HEK293T (cell line): ENCODE data around the gene HCN2.

ENCODE experiments used
- ARNT ChIP-seq: fragments of 450-650 bp; IDR thresholded peaks from 2 replicates; pipeline ENCODE4 v1.6.1; 2017; ENCODE audit warnings: mild to moderate bottlenecking
- BHLHE40 ChIP-seq: fragments of 450-650 bp; IDR thresholded peaks from 2 replicates; pipeline ENCODE4 v1.6.1; 2016; ENCODE audit warnings: mild to moderate bottlenecking, moderate library complexity, borderline replicate concordance
- CTBP1 ChIP-seq: fragments of 450-650 bp; IDR thresholded peaks from 2 replicates; pipeline ENCODE4 v1.6.1; 2016; ENCODE audit warnings: borderline replicate concordance
- ELF4 ChIP-seq: fragments of 450-650 bp; IDR thresholded peaks from 2 replicates; pipeline ENCODE4 v1.6.1; 2017; ENCODE audit warnings: antibody characterized with exemption
- FOXM1 ChIP-seq: fragments of 450-650 bp; IDR thresholded peaks from 2 replicates; pipeline ENCODE4 v1.6.1; 2017; ENCODE audit warnings: mild to moderate bottlenecking, borderline replicate concordance
- HDGF ChIP-seq: fragments of 450-650 bp; IDR thresholded peaks from 2 replicates; pipeline ENCODE4 v1.6.1; 2017; ENCODE audit warnings: antibody characterized with exemption, borderline replicate concordance
- L3MBTL2 ChIP-seq: fragments of 450-650 bp; conservative IDR thresholded peaks from 2 replicates; pipeline ENCODE4 v1.6.1; 2016; ENCODE audit warnings: mild to moderate bottlenecking
- LEF1 ChIP-seq: fragments of 450-650 bp; IDR thresholded peaks from 2 replicates; pipeline ENCODE4 v1.6.1; 2017; ENCODE audit warnings: mild to moderate bottlenecking, borderline replicate concordance
- PKNOX1 ChIP-seq: fragments of 450-650 bp; IDR thresholded peaks from 2 replicates; pipeline ENCODE4 v1.6.1; 2016
- SP1 ChIP-seq: fragments of 450-650 bp; IDR thresholded peaks from 2 replicates; pipeline ENCODE4 v1.6.1; 2017
- SUZ12 ChIP-seq: fragments of 450-650 bp; IDR thresholded peaks from 2 replicates; pipeline ENCODE4 v1.6.1; 2016; ENCODE audit warnings: mild to moderate bottlenecking
- TARDBP ChIP-seq: fragments of 450-650 bp; IDR thresholded peaks from 2 replicates; pipeline ENCODE4 v1.6.1; 2016
- ZNF384 ChIP-seq: fragments of 450-650 bp; IDR thresholded peaks from 2 replicates; pipeline ENCODE4 v1.6.1; 2016

- no peak for TF ChIP-seq TARDBP
- TF ChIP-seq PKNOX1, result no peak
- TF ChIP-seq SUZ12, result no peak
- no peak for TF ChIP-seq SP1
- TF ChIP-seq BHLHE40, result no peak
- no peak for TF ChIP-seq FOXM1
- no peak for TF ChIP-seq ARNT
- no peak for TF ChIP-seq ELF4
- TF ChIP-seq ZNF384, result no peak
- no peak for TF ChIP-seq L3MBTL2
- no peak for TF ChIP-seq HDGF
- TF ChIP-seq CTBP1, result no peak
- TF ChIP-seq LEF1, result no peak
Measured at GRCh38 chr19:613732-614567, 24.3 kb downstream of the HCN2 start.
